CD14-positive monocyte (primary cell): ENCODE measurements around the gene RAB24. TPM values are rescaled to one million over a fixed set of nuclear protein-coding genes. Genes with fewer than 3 reads are reported as not detected.

Experiments used
- DNase-seq, 3 donors: peaks; one replicate each; pipeline ENCODE4 v3.0.0-alpha.2; 2011 to 2022
- H2AFZ ChIP-seq: 2 replicates; pipeline ENCODE4 v1.6.0; 2012; ENCODE audit warnings: mild to moderate bottlenecking, low read depth, low read length, inconsistent platforms; ENCODE audit not compliant: insufficient read depth, poor library complexity, severe bottlenecking
- H3K27ac ChIP-seq, 2 donors: 1 replicate in 1 of 2; 2 replicates in 1 of 2; pipeline ENCODE4 v1.5.1; 2012 to 2013; ENCODE audit warnings: low read length in 2 of 2, control low read depth in 1 of 2, inconsistent platforms in 1 of 2, low read depth in 1 of 2, mild to moderate bottlenecking in 1 of 2
- H3K27me3 ChIP-seq, 2 donors: one replicate each; pipeline versions ENCODE4 v1.6.0 to v1.6.1; 2011 to 2013; ENCODE audit warnings: low read length in 2 of 2; ENCODE audit not compliant: control insufficient read depth in 2 of 2, insufficient read depth in 2 of 2
- H3K36me3 ChIP-seq, 2 donors: replicated peaks in 1 of 2; 1 replicate in 1 of 2; 2 replicates in 1 of 2; pipeline versions ENCODE4 v1.5.1 to v1.6.1; 2012 to 2013; ENCODE audit warnings: low read length in 2 of 2, control low read depth in 1 of 2, inconsistent platforms in 1 of 2, mild to moderate bottlenecking in 1 of 2; ENCODE audit not compliant: insufficient read depth in 2 of 2, control insufficient read depth in 1 of 2
- H3K4me1 ChIP-seq, 2 donors: 1 replicate in 1 of 2; 2 replicates in 1 of 2; pipeline versions ENCODE4 v1.5.1 to v1.6.1; 2012 to 2013; ENCODE audit warnings: low read length in 2 of 2, control low read depth in 1 of 2, inconsistent platforms in 1 of 2, mild to moderate bottlenecking in 1 of 2, moderate library complexity in 1 of 2; ENCODE audit not compliant: insufficient read depth in 2 of 2, control insufficient read depth in 1 of 2
- H3K4me2 ChIP-seq: replicated peaks from 2 replicates; pipeline ENCODE3; 2012; ENCODE audit warnings: low read length, moderate library complexity, mild to moderate bottlenecking; ENCODE audit not compliant: poor library complexity, severe bottlenecking; ENCODE audit errors: extremely low read depth
- H3K4me3 ChIP-seq, 3 experiments: fragments of 200-600 bp in 1 of 3; sonication (generic) in 1 of 3; replicated peaks in 1 of 3; 1 replicate in 2 of 3; 2 replicates in 1 of 3; pipeline ENCODE4 v1.5.1; 2011 to 2013; ENCODE audit warnings: low read length in 3 of 3, mild to moderate bottlenecking in 3 of 3, control low read depth in 2 of 3, low read depth in 2 of 3, inconsistent platforms in 1 of 3, moderate library complexity in 1 of 3
- H3K79me2 ChIP-seq: 2 replicates; pipeline ENCODE4 v1.6.0; 2012; ENCODE audit warnings: mild to moderate bottlenecking, control low read depth, inconsistent platforms, low read length, moderate library complexity; ENCODE audit not compliant: insufficient read depth
- H3K9ac ChIP-seq: 2 replicates; pipeline ENCODE4 v1.6.0; 2017; ENCODE audit warnings: low read length, mild to moderate bottlenecking; ENCODE audit not compliant: insufficient read depth, poor library complexity, severe bottlenecking
- H3K9me3 ChIP-seq, 2 donors: replicated peaks in 1 of 2; 1 replicate in 1 of 2; 2 replicates in 1 of 2; pipeline versions ENCODE4 v1.5.1 to v1.6.1; 2012 to 2013; ENCODE audit warnings: low read length in 2 of 2, control low read depth in 1 of 2; ENCODE audit not compliant: control insufficient read depth in 1 of 2, insufficient read depth in 1 of 2
- H4K20me1 ChIP-seq: 2 replicates; pipeline ENCODE4 v1.6.0; 2012; ENCODE audit warnings: mild to moderate bottlenecking, low read length, control low read depth, moderate library complexity; ENCODE audit not compliant: insufficient read depth
- H3K27ac Mint-ChIP-seq, 7 donors: one replicate each; pipeline ENCODE4 v1.8.0; 2020; ENCODE audit warnings: mild to moderate bottlenecking in 7 of 7, mixed read lengths in 7 of 7, moderate library complexity in 6 of 7, inconsistent platforms in 2 of 7
- H3K27me3 Mint-ChIP-seq, 3 donors: one replicate each; pipeline ENCODE4 v1.8.0; 2021 to 2022; ENCODE audit warnings: low read depth in 3 of 3, mild to moderate bottlenecking in 3 of 3, mixed read lengths in 3 of 3, moderate library complexity in 3 of 3, inconsistent platforms in 1 of 3
- H3K36me3 Mint-ChIP-seq, 2 donors: one replicate each; pipeline ENCODE4 v1.8.0; 2020; ENCODE audit warnings: mixed read lengths in 2 of 2, inconsistent platforms in 1 of 2, mild to moderate bottlenecking in 1 of 2
- H3K4me1 Mint-ChIP-seq: one replicate; pipeline ENCODE4 v1.8.0; 2020; ENCODE audit warnings: mild to moderate bottlenecking, mixed read lengths
- H3K4me3 Mint-ChIP-seq, 2 donors: one replicate each; pipeline ENCODE4 v1.8.0; 2020; ENCODE audit warnings: mild to moderate bottlenecking in 2 of 2, mixed read lengths in 2 of 2, moderate library complexity in 1 of 2
- H3K9me3 Mint-ChIP-seq, 7 donors: one replicate each; pipeline ENCODE4 v1.8.0; 2020 to 2022; ENCODE audit warnings: mixed read lengths in 7 of 7, mild to moderate bottlenecking in 6 of 7, moderate library complexity in 6 of 7, inconsistent platforms in 2 of 7
- WGBS: methylation state at CpG from one replicate; pipeline ENCODE4 v1.1.5; 2013; ENCODE audit warnings: missing lambda C conversion rate; ENCODE audit not compliant: insufficient coverage; 5-methylcytosine and 5-hydroxymethylcytosine counted together
- intact Hi-C, 2 donors: fragments of 100-400 bp; cut with micrococcal nuclease; formaldehyde crosslinking; loops; one replicate each; pipeline versions ENCODE4 v1.15.0 to v1.15.1; 2023
- polyA plus RNA-seq, 3 donors: library from polyadenylated mRNA; depleted of rRNA in 1 of 3; unstranded in 2 of 3; stranded (reverse) in 1 of 3; fragments of 300-500 nt in 2 of 3; fragments of >200 nt in 1 of 3; fragmentation: Illumina TruSeq in 2 of 3; gene quantifications; 1 replicate in 2 of 3; 2 replicates in 1 of 3; pipeline ENCODE4 v1.2.3, GENCODE V29; 2012 to 2021
- TF ChIP-seq, protein P1 (sequence below): fragments of 200-600 bp; IDR thresholded peaks from one replicate; pipeline ENCODE4 v1.8.0; 2022; ENCODE audit warnings: antibody characterized with exemption, mild to moderate bottlenecking

The RAB24 gene
- polyA plus RNA-seq, 3 donors, result 74.3 to 465 (median 94.4) TPM

GRCh38 chr5:177319913-177320588 lies 16.5 kb upstream of the RAB24 start:
- Histone ChIP-seq H3K27me3 (no peaks in the 10 kb centered on the region), H3K27ac (no peak overlapping the region), H3K4me1 (peaks cover 15 to 33% of the 10 kb centered on the region in 2 donors), H3K4me2 (no peak overlapping the region), H3K4me3 (no peak overlapping the region), H3K36me3 (no peaks in the 10 kb centered on the region), H3K9ac (no peak overlapping the region), H3K79me2 (peaks cover 5% of the 10 kb centered on the region), H4K20me1 (peaks cover 20% of the 10 kb centered on the region), H3K9me3 (peaks cover 4 to 8% of the 10 kb centered on the region in 2 donors), H2AFZ (no peak overlapping the region)
- 77% methylated on average over 11 of the region's 14 CpGs for WGBS
- TF ChIP-seq, protein P1, sequence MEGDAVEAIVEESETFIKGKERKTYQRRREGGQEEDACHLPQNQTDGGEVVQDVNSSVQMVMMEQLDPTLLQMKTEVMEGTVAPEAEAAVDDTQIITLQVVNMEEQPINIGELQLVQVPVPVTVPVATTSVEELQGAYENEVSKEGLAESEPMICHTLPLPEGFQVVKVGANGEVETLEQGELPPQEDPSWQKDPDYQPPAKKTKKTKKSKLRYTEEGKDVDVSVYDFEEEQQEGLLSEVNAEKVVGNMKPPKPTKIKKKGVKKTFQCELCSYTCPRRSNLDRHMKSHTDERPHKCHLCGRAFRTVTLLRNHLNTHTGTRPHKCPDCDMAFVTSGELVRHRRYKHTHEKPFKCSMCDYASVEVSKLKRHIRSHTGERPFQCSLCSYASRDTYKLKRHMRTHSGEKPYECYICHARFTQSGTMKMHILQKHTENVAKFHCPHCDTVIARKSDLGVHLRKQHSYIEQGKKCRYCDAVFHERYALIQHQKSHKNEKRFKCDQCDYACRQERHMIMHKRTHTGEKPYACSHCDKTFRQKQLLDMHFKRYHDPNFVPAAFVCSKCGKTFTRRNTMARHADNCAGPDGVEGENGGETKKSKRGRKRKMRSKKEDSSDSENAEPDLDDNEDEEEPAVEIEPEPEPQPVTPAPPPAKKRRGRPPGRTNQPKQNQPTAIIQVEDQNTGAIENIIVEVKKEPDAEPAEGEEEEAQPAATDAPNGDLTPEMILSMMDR, result no peak
- Mint-ChIP-seq H3K36me3 (peaks cover 22 to 44% of the 10 kb centered on the region in 2 donors), H3K27ac (peak overlapping the region in 4 of 7 donors; percentile 25 to 81 (median 38)), H3K4me3 (peak overlapping the region in 1 of 2 donors; percentile 5), H3K4me1 (peaks cover 39% of the 10 kb centered on the region), H3K27me3 (peaks cover 0 to 3% (median 2%) of the 10 kb centered on the region in 3 donors), H3K9me3 (peaks cover 7 to 12% (median 10%) of the 10 kb centered on the region in 7 donors)
- peak in 2 of 3 donors; percentile 37 to 52 for DNase-seq
- intact Hi-C loops, result loop anchor here (10.0 kb wide), 2 partner anchors 185 to 275 kb away; partner anchors contain the start of genes DOK3 (in 1 of the 2) and TMED9 (in 1 of the 2)

GRCh38 chr5:177317959-177318377 lies 14.4 kb upstream of the RAB24 start:
- no peak overlapping the region for H3K9ac ChIP-seq
- no peak overlapping the region for H2AFZ ChIP-seq
- H3K4me3 ChIP-seq, result no peak overlapping the region
- H3K4me3 Mint-ChIP-seq, result no peak overlapping the region
- H3K9me3 Mint-ChIP-seq, result peaks cover 7 to 12% (median 10%) of the 10 kb centered on the region in 7 donors
- peaks cover 19 to 31% of the 10 kb centered on the region in 2 donors for H3K4me1 ChIP-seq
- H3K9me3 ChIP-seq, result peaks cover 4 to 8% of the 10 kb centered on the region in 2 donors
- H3K79me2 ChIP-seq, result peaks cover 25% of the 10 kb centered on the region
- no peaks in the 10 kb centered on the region for H3K36me3 ChIP-seq
- peaks cover 36% of the 10 kb centered on the region for H3K4me1 Mint-ChIP-seq
- intact Hi-C loops, result loop anchor here (10.0 kb wide), 2 partner anchors 187 to 277 kb away; partner anchors contain the start of genes DOK3 (in 1 of the 2) and TMED9 (in 1 of the 2)
- WGBS, result 52% methylated on average over 6 of the region's 7 CpGs
- DNase-seq, result peak; percentile 65 to 79 (median 71)
- H4K20me1 ChIP-seq, result peaks cover 27% of the 10 kb centered on the region
- H3K4me2 ChIP-seq, result no peak overlapping the region
- TF ChIP-seq, protein P1, result peak; percentile 91
- peaks cover 0 to 4% (median 2%) of the 10 kb centered on the region in 3 donors for H3K27me3 Mint-ChIP-seq
- peaks cover 16 to 38% of the 10 kb centered on the region in 2 donors for H3K36me3 Mint-ChIP-seq
- no peaks in the 10 kb centered on the region for H3K27me3 ChIP-seq
- H3K27ac ChIP-seq, result no peak overlapping the region
- peak overlapping the region in 2 of 7 donors; percentile 57 to 69 for H3K27ac Mint-ChIP-seq
